Measurements from ENCODE around the gene RACGAP1.
A peak's percentile ranks its signal among the peaks of the same experiment; 100 is the strongest.

The RACGAP1 gene

DNA sequence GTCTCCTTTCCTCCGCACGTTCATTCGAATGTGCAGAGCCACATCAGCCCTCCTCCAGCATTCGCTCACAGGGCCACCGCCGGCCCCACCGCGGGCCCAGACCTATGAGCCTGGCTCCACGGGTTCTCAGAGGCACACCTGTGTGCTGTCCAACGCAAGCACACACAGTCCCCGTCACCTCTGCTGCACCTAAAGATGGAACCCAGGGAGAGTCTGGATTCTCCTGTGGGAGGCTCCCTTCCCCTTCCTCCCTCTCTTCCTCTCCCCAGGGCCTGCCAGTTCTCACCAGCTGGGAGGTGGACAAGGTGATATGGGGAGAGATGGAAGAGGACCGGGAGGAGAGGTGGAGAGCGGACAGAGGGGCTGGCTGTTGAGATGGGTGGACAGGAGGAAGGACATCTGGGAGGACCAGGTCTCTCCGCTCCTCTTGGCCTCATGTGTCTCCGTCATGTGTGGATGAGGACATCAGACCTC, 57.5 kb downstream of the RACGAP1 start:
- DNase-seq (ENCODE audit: low read depth), result no peak
- TF ChIP-seq, protein P1, sequence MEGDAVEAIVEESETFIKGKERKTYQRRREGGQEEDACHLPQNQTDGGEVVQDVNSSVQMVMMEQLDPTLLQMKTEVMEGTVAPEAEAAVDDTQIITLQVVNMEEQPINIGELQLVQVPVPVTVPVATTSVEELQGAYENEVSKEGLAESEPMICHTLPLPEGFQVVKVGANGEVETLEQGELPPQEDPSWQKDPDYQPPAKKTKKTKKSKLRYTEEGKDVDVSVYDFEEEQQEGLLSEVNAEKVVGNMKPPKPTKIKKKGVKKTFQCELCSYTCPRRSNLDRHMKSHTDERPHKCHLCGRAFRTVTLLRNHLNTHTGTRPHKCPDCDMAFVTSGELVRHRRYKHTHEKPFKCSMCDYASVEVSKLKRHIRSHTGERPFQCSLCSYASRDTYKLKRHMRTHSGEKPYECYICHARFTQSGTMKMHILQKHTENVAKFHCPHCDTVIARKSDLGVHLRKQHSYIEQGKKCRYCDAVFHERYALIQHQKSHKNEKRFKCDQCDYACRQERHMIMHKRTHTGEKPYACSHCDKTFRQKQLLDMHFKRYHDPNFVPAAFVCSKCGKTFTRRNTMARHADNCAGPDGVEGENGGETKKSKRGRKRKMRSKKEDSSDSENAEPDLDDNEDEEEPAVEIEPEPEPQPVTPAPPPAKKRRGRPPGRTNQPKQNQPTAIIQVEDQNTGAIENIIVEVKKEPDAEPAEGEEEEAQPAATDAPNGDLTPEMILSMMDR (IDR thresholded peaks at IDR 0.05; ENCODE audit: control insufficient read depth, insufficient read depth, low read depth, low read length, missing control alignments), result no peak
- H3K4me3 ChIP-seq (ENCODE audit: control insufficient read depth, low read depth, low read length), result peak overlapping the region; percentile 32

DNA sequence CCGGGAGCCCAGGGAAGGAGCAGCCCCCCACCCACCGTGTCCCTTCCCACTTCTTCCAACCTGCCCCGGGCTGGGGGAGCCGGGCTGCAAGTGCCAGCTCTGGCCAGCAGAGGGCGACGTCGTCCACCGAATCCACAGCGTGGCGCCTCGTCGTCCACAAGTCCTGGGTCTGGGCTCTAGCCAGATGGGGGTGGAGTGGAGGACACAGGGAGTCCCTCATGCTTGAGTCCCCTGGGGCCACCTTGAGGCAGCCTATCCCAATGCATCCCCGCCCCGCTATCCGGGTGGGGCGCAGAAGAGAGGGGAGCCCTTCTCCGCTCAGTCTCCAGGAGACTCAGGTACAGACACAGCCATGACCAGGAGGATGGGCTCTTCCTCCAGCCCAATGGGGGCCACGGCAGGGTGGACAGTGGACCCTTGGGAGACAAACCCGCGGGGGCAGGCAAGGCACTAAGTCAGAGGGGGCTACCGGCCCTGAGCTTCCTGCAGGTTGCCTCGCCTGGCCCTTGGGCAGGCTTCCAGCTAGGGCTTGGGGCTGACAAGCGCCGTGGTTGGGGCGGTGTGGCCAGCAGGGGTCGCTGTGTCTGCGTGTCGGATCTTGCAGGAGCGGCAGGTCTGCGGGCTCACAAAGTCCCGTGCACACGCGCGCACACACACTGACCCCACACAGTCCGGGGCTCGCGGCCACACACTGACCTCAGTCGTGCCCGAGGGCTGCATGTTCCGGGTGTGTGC, 58.1 kb downstream of the RACGAP1 start:
- DNase-seq (ENCODE audit: low read depth), result peak; percentile 27
- peak overlapping the region; percentile 32 for H3K4me3 ChIP-seq (ENCODE audit: control insufficient read depth, low read depth, low read length)
- TF ChIP-seq, protein P1 (IDR thresholded peaks at IDR 0.05; ENCODE audit: control insufficient read depth, insufficient read depth, low read depth, low read length, missing control alignments), result peak; percentile 92

DNA sequence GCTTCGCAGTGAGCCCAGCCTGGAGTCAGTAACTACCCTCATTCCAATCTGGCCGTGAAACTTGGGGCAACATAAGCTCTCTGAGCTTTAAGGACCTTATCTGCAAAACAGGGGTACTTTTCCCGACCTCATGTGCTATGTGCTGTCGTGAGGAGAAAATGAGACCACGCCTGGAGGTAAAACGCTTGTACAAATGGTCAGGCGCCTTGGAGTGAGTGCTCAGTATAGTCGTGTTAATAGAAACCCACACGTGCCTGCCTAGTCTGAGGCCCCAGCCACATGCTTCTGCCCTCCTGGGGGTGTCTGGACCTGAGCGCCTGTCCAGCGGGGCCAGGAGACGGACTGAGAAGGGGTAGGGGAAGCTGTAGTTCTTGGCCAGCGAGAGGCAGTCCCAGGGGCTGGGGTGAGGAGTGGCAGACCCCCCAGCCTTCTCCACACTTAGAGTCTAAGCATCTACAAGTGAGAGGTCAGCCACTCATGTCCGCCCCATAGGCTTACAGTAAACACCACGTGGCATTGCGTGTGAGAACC, 58.7 kb downstream of the RACGAP1 start:
- TF ChIP-seq, protein P1 (IDR thresholded peaks at IDR 0.05; ENCODE audit: control insufficient read depth, insufficient read depth, low read depth, low read length, missing control alignments), result no peak
- no peak for DNase-seq (ENCODE audit: low read depth)
- H3K4me3 ChIP-seq (ENCODE audit: control insufficient read depth, low read depth, low read length), result no peak overlapping the region

DNA sequence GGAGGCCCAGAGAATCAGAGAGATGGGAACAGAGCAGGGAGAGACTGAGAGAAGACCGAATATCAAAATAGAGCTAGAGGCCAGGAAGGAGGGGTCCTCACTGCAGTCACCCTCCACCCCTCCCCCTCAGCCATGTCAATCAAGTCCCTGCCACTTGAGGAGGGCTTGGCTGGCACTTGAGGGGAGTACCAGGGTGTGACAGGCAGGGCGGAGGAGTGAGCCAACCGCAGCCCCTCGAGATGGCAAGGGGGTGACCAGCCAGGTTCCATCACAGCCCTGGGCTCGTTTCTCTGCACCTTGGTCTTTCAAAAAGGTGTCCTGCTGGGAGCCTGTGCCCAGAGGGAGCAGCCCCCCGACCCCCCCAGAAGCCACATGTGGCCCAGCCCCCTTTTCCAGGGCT, 59.5 kb downstream of the RACGAP1 start:
- DNase-seq (ENCODE audit: low read depth), result no peak
- TF ChIP-seq, protein P1 (IDR thresholded peaks at IDR 0.05; ENCODE audit: control insufficient read depth, insufficient read depth, low read depth, low read length, missing control alignments), result no peak
- H3K4me3 ChIP-seq (ENCODE audit: control insufficient read depth, low read depth, low read length), result no peak overlapping the region

DNA sequence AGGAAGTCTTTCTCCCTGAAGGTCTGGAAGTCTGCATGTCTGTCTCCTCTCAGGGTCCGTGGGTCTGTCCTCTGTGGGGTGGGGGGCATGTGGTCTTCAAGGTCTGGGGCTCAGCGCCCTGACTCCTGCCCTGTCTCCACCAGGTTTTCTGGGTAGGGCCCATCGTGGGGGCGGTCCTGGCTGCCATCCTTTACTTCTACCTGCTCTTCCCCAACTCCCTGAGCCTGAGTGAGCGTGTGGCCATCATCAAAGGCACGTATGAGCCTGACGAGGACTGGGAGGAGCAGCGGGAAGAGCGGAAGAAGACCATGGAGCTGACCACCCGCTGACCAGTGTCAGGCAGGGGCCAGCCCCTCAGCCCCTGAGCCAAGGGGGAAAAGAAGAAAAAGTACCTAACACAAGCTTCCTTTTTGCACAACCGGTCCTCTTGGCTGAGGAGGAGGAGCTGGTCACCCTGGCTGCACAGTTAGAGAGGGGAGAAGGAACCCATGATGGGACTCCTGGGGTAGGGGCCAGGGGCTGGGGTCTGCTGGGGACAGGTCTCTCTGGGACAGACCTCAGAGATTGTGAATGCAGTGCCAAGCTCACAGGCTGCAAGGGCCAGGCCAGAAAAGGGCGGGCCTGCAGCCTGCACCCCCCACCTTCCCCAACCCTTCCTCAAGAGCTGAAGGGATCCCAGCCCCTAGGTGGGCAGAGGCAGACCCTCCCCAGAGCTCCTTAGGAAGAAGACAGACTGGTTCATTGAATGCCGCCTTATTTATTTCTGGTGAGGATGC, 60.3 kb downstream of the RACGAP1 start:
- TF ChIP-seq, protein P1 (IDR thresholded peaks at IDR 0.05; ENCODE audit: control insufficient read depth, insufficient read depth, low read depth, low read length, missing control alignments), result no peak
- H3K4me3 ChIP-seq (ENCODE audit: control insufficient read depth, low read depth, low read length), result no peak overlapping the region
- no peak for DNase-seq (ENCODE audit: low read depth)

DNA sequence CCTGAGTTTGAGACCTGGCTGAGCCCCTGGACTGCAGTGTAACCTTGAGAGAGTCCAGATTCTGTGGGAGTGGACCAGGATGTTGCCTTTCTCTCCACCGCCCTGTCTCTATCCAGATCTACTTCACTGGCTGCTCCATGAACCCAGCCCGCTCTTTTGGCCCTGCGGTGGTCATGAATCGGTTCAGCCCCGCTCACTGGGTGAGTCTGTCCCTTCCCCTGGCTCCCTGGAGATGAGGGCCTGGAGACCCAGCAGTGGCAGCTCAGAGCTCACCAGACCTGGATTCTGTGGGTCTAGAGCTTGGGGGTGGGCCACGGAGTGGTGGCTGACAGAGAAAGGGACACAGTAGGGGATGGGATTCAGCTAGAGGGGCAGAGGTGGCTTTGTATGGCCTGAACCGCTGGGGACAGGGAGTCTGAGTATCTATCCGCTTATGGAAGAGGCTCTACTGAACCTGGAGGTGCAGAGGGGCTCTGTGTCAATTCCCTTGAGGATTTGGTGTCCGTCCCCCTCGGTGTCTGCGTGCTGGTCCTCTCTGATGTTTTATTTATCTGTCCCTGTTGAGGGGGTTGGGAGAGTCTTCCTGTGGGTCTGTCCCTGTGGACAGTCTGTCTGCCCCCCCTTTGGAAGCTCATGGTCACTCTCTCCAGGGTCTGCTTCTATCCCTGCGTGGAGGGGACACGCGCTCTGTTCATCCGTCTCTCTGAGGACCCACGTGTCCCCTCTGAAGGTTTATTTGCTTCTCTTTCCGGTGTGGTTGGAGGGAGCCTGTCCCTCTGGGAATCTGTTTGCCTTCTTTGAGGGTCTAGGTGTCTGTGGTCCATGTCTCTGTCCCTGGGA, 61.1 kb downstream of the RACGAP1 start:
- no peak overlapping the region for H3K4me3 ChIP-seq (ENCODE audit: control insufficient read depth, low read depth, low read length)
- TF ChIP-seq, protein P1 (IDR thresholded peaks at IDR 0.05; ENCODE audit: control insufficient read depth, insufficient read depth, low read depth, low read length, missing control alignments), result no peak
- no peak for DNase-seq (ENCODE audit: low read depth)

Measured in AG09309 (cell line).